ENCODE measurements around the gene AK4. TPM values are rescaled to one million over a fixed set of nuclear protein-coding genes. Genes with fewer than 3 reads are reported as not detected.

The AK4 gene
- total RNA-seq, 1 donor from 2014 or later: 52.9 TPM

GRCh38 chr1:65225179-65225578, 77.2 kb downstream of the AK4 start:
- FAIRE-seq (no peak), DNase-seq (ENCODE audit: low read depth) (no peak)
- H3K27me3 ChIP-seq (ENCODE audit: control insufficient read depth, insufficient read depth, low read length): no peaks in the 10 kb centered on the region
- TF ChIP-seq CTCF (IDR thresholded peaks at IDR 0.05; ENCODE audit: insufficient read depth, low read length, severe bottlenecking): no peak
- no peak overlapping the region for H3K4me3 ChIP-seq (ENCODE audit: low read depth, low read length)
- no peaks in the 10 kb centered on the region for H3K36me3 ChIP-seq (ENCODE audit: control insufficient read depth, insufficient read depth, low read length)

- DNase-seq (ENCODE audit: low read depth) (no peak), FAIRE-seq (no peak)
- no peaks in the 10 kb centered on the region for H3K27me3 ChIP-seq (ENCODE audit: control insufficient read depth, insufficient read depth, low read length)
- no peak overlapping the region for H3K4me3 ChIP-seq (ENCODE audit: low read depth, low read length)
- H3K36me3 ChIP-seq (ENCODE audit: control insufficient read depth, insufficient read depth, low read length): no peaks in the 10 kb centered on the region
- no peak for TF ChIP-seq CTCF (IDR thresholded peaks at IDR 0.05; ENCODE audit: insufficient read depth, low read length, severe bottlenecking)
Observed at GRCh38 chr1:65229201-65229600, 81.2 kb downstream of the AK4 start.

GRCh38 chr1:65229754-65230339, 81.8 kb downstream of the AK4 start:
- FAIRE-seq (no peak), DNase-seq (ENCODE audit: low read depth) (no peak)
- Histone ChIP-seq H3K27me3 (ENCODE audit: control insufficient read depth, insufficient read depth, low read length) (no peaks in the 10 kb centered on the region), H3K4me3 (ENCODE audit: low read depth, low read length) (no peak overlapping the region), H3K36me3 (ENCODE audit: control insufficient read depth, insufficient read depth, low read length) (no peaks in the 10 kb centered on the region)
- no peak for TF ChIP-seq CTCF (IDR thresholded peaks at IDR 0.05; ENCODE audit: insufficient read depth, low read length, severe bottlenecking)

DNA sequence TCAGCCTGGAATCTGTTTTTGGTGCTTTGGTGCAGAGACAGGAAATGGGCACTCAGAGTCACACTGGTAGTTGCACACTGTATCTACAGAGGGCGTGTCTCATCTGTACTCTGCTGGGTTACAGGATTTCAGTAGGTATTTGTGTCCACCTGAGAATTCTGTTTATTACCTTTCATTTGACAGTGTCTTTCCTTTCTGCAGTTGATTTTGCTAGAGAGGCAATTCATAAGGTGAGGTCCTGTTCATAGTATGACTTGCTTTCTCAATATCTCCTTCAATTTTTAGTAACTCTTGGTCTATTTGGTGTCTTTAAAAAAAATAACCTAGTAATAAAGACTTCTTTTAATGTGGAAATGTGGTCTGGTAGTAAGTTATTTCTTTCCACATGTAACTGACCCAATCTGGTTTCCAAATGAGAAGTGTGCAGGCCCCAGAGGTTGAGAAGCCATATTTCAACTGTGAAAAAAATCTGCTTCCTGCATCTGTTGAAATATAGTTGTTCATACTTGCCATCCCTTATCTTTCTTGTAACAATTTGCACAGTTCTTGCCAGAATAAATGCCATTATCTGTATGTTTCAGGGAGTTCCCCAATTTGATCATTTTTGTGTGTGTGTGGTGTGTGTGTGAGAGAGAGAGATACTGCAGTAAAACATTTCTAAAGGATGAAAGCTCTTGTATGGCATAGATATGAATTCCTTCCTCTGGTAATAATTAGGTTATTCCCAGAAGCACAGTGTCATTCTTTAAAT, 82.9 kb downstream of the AK4 start:
- Histone ChIP-seq H3K4me3 (ENCODE audit: low read depth, low read length) (no peak overlapping the region), H3K27me3 (ENCODE audit: control insufficient read depth, insufficient read depth, low read length) (no peaks in the 10 kb centered on the region), H3K36me3 (ENCODE audit: control insufficient read depth, insufficient read depth, low read length) (no peaks in the 10 kb centered on the region)
- no peak for FAIRE-seq
- TF ChIP-seq CTCF (IDR thresholded peaks at IDR 0.05; ENCODE audit: insufficient read depth, low read length, severe bottlenecking): no peak
- no peak for DNase-seq (ENCODE audit: low read depth)

- no peak overlapping the region for H3K4me3 ChIP-seq (ENCODE audit: low read depth, low read length)
- no peak for DNase-seq (ENCODE audit: low read depth)
- FAIRE-seq: no peak
- no peaks in the 10 kb centered on the region for H3K36me3 ChIP-seq (ENCODE audit: control insufficient read depth, insufficient read depth, low read length)
- TF ChIP-seq CTCF (IDR thresholded peaks at IDR 0.05; ENCODE audit: insufficient read depth, low read length, severe bottlenecking): no peak
- H3K27me3 ChIP-seq (ENCODE audit: control insufficient read depth, insufficient read depth, low read length): no peaks in the 10 kb centered on the region
Observed at GRCh38 chr1:65231718-65232330, 83.8 kb downstream of the AK4 start.

Data from bronchial epithelial cell (primary cell).